ENCODE results near the gene PARVA. TPM values are rescaled to one million over a fixed set of nuclear protein-coding genes. Genes with fewer than 3 reads are reported as not detected.

PARVA gene
- total RNA-seq, 4 donors from 2014 or later = 167 to 245 (median 240) TPM

DNA sequence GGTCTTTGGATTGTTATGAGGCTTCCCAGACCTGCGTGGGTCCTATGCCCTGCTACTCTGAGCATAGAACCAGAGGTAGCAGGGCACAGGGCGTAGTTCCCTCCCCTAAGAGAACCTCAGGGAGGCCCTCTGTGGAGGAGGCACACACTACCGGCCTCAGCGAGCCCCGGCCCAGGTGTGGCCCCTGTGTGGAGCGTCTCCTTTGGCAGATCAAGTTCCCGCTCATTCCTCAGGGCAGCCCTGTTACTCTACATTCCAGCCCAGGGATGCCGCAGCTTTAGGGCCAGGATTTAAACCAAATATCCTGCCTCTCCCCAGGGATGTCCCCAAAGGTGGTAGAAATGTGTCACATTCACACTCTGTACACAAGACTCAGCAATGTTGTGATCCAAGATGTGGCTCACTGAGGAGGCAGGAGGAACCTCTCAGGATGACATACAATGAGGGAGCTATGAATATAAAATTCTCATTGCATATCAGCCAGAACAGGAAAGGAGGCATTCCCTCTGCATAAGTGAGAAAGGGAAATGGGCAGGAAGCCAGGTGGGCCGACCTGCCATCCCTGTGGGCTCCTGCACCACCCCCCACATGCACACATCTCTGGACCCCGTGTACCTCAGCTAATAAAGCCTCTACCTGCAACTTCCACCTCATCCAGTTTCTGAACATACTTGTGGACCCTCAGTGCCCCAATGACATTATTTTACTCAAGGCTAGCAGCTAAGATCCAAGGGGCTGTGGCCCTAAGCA is 165.0 kb downstream of the PARVA start:
- no peaks in the 10 kb centered on the region for H3K9me3 ChIP-seq
- ATAC-seq = no peak
- H3K4me3 ChIP-seq = no peak overlapping the region
- H3K36me3 ChIP-seq = no peaks in the 10 kb centered on the region
- H3K27me3 ChIP-seq = no peaks in the 10 kb centered on the region
- H3K27ac ChIP-seq = peak overlapping the region in 1 of 4 donors; percentile 85
- WGBS, 2 donors (ENCODE audit: low coverage in 1 of 2) = 20 to 30% methylated on average over 2 of the region's 10 CpGs
- peaks cover 7 to 45% (median 40%) of the 10 kb centered on the region in 3 donors for H3K4me1 ChIP-seq
- TF ChIP-seq, protein P1, sequence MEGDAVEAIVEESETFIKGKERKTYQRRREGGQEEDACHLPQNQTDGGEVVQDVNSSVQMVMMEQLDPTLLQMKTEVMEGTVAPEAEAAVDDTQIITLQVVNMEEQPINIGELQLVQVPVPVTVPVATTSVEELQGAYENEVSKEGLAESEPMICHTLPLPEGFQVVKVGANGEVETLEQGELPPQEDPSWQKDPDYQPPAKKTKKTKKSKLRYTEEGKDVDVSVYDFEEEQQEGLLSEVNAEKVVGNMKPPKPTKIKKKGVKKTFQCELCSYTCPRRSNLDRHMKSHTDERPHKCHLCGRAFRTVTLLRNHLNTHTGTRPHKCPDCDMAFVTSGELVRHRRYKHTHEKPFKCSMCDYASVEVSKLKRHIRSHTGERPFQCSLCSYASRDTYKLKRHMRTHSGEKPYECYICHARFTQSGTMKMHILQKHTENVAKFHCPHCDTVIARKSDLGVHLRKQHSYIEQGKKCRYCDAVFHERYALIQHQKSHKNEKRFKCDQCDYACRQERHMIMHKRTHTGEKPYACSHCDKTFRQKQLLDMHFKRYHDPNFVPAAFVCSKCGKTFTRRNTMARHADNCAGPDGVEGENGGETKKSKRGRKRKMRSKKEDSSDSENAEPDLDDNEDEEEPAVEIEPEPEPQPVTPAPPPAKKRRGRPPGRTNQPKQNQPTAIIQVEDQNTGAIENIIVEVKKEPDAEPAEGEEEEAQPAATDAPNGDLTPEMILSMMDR (IDR thresholded peaks at IDR 0.05) = no peak
- TF ChIP-seq POLR2A (IDR thresholded peaks at IDR 0.05) (no peak), POLR2AphosphoS5 (IDR thresholded peaks at IDR 0.05) (no peak), EP300 (IDR thresholded peaks at IDR 0.05) (no peak)

GRCh38 chr11:12543596-12544415 is 166.4 kb downstream of the PARVA start:
- Histone ChIP-seq H3K9me3 (no peaks in the 10 kb centered on the region), H3K36me3 (no peaks in the 10 kb centered on the region), H3K4me3 (no peak overlapping the region), H3K27me3 (no peaks in the 10 kb centered on the region), H3K4me1 (peaks cover 7 to 31% (median 31%) of the 10 kb centered on the region in 3 donors), H3K27ac (no peak overlapping the region)
- 78 to 80% methylated on average over 4 to 8 of the region's 9 CpGs for WGBS, 2 donors (ENCODE audit: low coverage in 1 of 2)
- TF ChIP-seq, protein P1 (IDR thresholded peaks at IDR 0.05) = no peak
- TF ChIP-seq POLR2A (IDR thresholded peaks at IDR 0.05) (no peak), POLR2AphosphoS5 (IDR thresholded peaks at IDR 0.05) (no peak), EP300 (IDR thresholded peaks at IDR 0.05) (no peak)
- no peak for ATAC-seq

DNA sequence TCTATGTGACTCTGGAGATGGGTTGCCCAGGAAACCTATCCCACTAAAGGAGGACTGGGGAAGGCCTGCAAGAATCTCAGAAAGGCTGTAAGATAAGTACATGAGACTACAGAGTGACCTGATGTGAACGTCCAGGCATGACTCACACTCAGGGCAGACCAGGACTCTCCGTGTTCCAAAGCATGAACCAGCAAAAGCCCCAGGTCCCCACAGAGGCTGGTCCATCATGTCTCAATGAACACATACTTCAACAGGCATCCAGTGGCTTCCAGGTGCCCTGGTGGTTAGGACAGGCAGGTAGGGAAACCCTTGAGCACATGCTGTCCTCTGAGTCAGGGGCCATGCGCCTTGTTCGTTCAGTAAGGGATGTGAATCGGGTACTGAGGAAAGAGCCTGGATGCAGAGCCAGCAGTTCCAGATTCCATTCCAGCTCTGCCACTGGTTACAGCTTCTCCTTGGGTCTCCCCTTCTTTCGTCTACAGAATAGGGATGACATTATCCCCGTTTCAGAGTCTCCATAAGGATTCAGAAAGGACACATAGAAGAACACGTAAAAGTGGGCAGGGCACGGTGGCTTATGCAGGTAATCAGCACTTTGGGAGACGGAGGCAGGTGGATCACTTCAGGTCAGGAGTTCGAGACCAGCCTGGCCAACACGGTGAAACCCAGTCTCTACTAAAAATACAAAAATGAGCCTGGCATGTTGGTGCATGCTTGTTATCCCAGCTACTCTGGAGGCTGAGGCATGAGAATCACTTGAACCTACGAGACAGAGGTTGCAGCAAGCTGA is 167.8 kb downstream of the PARVA start:
- no peaks in the 10 kb centered on the region for H3K9me3 ChIP-seq

DNA sequence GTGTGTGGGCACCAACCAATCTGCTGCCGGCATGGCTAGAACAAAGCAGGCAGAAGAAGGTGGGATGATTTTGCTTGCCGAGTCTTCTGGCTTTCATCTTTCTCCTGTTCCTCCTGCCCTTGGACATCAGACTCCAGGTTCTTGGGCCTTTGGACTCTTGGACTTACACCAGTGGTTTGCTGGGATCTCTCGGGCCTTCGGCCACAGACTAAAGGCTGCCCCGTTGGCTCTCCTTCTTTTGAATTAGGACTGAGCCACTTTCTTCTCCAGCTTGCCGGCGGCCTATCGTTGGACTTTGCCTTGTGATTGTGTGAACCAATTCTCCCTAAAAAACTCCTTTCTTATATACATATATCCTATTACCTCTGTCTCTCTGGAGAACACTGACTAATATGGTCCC is 168.8 kb downstream of the PARVA start:
- peaks cover 3 to 10% (median 8%) of the 10 kb centered on the region in 3 donors for H3K4me1 ChIP-seq
- no peaks in the 10 kb centered on the region for H3K9me3 ChIP-seq
- no peaks in the 10 kb centered on the region for H3K27me3 ChIP-seq
- no peak for ATAC-seq
- H3K27ac ChIP-seq = no peak overlapping the region
- 100% methylated on average over 5 to 8 of the region's 8 CpGs for WGBS, 2 donors (ENCODE audit: low coverage in 1 of 2)
- no peaks in the 10 kb centered on the region for H3K36me3 ChIP-seq
- TF ChIP-seq POLR2A (IDR thresholded peaks at IDR 0.05) (no peak), POLR2AphosphoS5 (IDR thresholded peaks at IDR 0.05) (no peak), EP300 (IDR thresholded peaks at IDR 0.05) (no peak)
- TF ChIP-seq, protein P1 (IDR thresholded peaks at IDR 0.05) = no peak
- H3K4me3 ChIP-seq = no peak overlapping the region

More for the DNA sequence above, 167.8 kb downstream of the PARVA start:
- Histone ChIP-seq H3K4me3 (no peak overlapping the region), H3K36me3 (no peaks in the 10 kb centered on the region), H3K27ac (no peak overlapping the region), H3K4me1 (peaks cover 7 to 18% (median 17%) of the 10 kb centered on the region in 3 donors), H3K27me3 (no peaks in the 10 kb centered on the region)
- ATAC-seq = no peak
- no peak for TF ChIP-seq POLR2AphosphoS5 (IDR thresholded peaks at IDR 0.05)
- TF ChIP-seq POLR2A (IDR thresholded peaks at IDR 0.05) = no peak
- TF ChIP-seq, protein P1 (IDR thresholded peaks at IDR 0.05) = no peak
- TF ChIP-seq EP300 (IDR thresholded peaks at IDR 0.05) = no peak
- WGBS, 2 donors (ENCODE audit: low coverage in 1 of 2) = 82% methylated on average over 3 to 10 of the region's 13 CpGs

Measured in gastroesophageal sphincter (tissue), 4 donors.